ENCODE data around the gene SH3RF1. TPM values are rescaled to one million over a fixed set of nuclear protein-coding genes. Genes with fewer than 3 reads are reported as not detected.

SH3RF1 gene
- total and polyA plus RNA-seq, 7 donors: 8.2 to 20.8 (median 12.5) TPM

GRCh38 chr4:169151671-169152070, 119.1 kb downstream of the SH3RF1 start:
- H3K4me1 ChIP-seq: no peaks in the 10 kb centered on the region

GRCh38 chr4:169150806-169151205, 120.0 kb downstream of the SH3RF1 start:
- Histone ChIP-seq H3K36me3 (peaks cover 0 to 13% (median 1%) of the 10 kb centered on the region in 4 donors), H3K4me1 (no peaks in the 10 kb centered on the region), H3K27me3 (no peaks in the 10 kb centered on the region), H3K9me3 (no peaks in the 10 kb centered on the region), H3K27ac (no peak overlapping the region), H3K4me3 (no peak overlapping the region)
- WGBS, 2 donors: 96 to 98% methylated on average over 5 of the region's 5 CpGs
- intact Hi-C loops (cut with DNase I): no loop called here
- DNase-seq: no peak
- TF ChIP-seq CTCF (IDR thresholded peaks at IDR 0.05) (no peak), EP300 (IDR thresholded peaks at IDR 0.05) (no peak), POLR2AphosphoS5 (IDR thresholded peaks at IDR 0.05) (no peak), POLR2A (IDR thresholded peaks at IDR 0.05) (no peak)

More at GRCh38 chr4:169151671-169152070, 119.1 kb downstream of the SH3RF1 start:
- Histone ChIP-seq H3K27me3 (no peaks in the 10 kb centered on the region), H3K9me3 (no peaks in the 10 kb centered on the region), H3K4me3 (no peak overlapping the region), H3K36me3 (peaks cover 0 to 20% (median 4%) of the 10 kb centered on the region in 4 donors), H3K27ac (no peak overlapping the region)
- intact Hi-C loops (cut with DNase I): no loop called here
- WGBS, 2 donors: 86% methylated on average over 2 of the region's 2 CpGs
- TF ChIP-seq EP300 (IDR thresholded peaks at IDR 0.05): no peak
- TF ChIP-seq POLR2A (IDR thresholded peaks at IDR 0.05): no peak
- DNase-seq: no peak

GRCh38 chr4:169148885-169149284, 121.9 kb downstream of the SH3RF1 start:
- TF ChIP-seq CTCF (IDR thresholded peaks at IDR 0.05) (no peak), POLR2A (IDR thresholded peaks at IDR 0.05) (no peak), EP300 (IDR thresholded peaks at IDR 0.05) (no peak), POLR2AphosphoS5 (IDR thresholded peaks at IDR 0.05) (no peak)
- H3K4me3 ChIP-seq: no peak overlapping the region
- no peaks in the 10 kb centered on the region for H3K27me3 ChIP-seq
- no peak overlapping the region for H3K27ac ChIP-seq
- no peak for DNase-seq
- H3K4me1 ChIP-seq: no peaks in the 10 kb centered on the region
- H3K9me3 ChIP-seq: no peaks in the 10 kb centered on the region
- WGBS, 2 donors: 14 to 60% methylated on average over 4 of the region's 4 CpGs
- intact Hi-C loops (cut with DNase I): no loop called here
- H3K36me3 ChIP-seq: no peaks in the 10 kb centered on the region

- 67 to 82% methylated on average over 3 of the region's 3 CpGs for WGBS, 2 donors
- H3K27ac ChIP-seq: no peak overlapping the region
- no peaks in the 10 kb centered on the region for H3K36me3 ChIP-seq
- no peaks in the 10 kb centered on the region for H3K4me1 ChIP-seq
- H3K4me3 ChIP-seq: no peak overlapping the region
- intact Hi-C loops (cut with DNase I): no loop called here
- H3K27me3 ChIP-seq: no peaks in the 10 kb centered on the region
- no peak for TF ChIP-seq POLR2AphosphoS5 (IDR thresholded peaks at IDR 0.05)
- TF ChIP-seq EP300 (IDR thresholded peaks at IDR 0.05): no peak
- no peak for TF ChIP-seq POLR2A (IDR thresholded peaks at IDR 0.05)
- no peak for TF ChIP-seq CTCF (IDR thresholded peaks at IDR 0.05)
- no peak for DNase-seq
- no peaks in the 10 kb centered on the region for H3K9me3 ChIP-seq
These were observed 123.6 kb downstream of the SH3RF1 start for GRCh38 chr4:169147191-169147590.

GRCh38 chr4:169144061-169144600, 126.6 kb downstream of the SH3RF1 start:
- no peak for DNase-seq
- no peaks in the 10 kb centered on the region for H3K4me1 ChIP-seq
- no peaks in the 10 kb centered on the region for H3K27me3 ChIP-seq
- no peak for TF ChIP-seq CTCF (IDR thresholded peaks at IDR 0.05)
- TF ChIP-seq EP300 (IDR thresholded peaks at IDR 0.05): no peak
- no peak for TF ChIP-seq POLR2A (IDR thresholded peaks at IDR 0.05)
- no peak for TF ChIP-seq POLR2AphosphoS5 (IDR thresholded peaks at IDR 0.05)
- no peaks in the 10 kb centered on the region for H3K36me3 ChIP-seq
- H3K9me3 ChIP-seq: no peaks in the 10 kb centered on the region
- intact Hi-C loops (cut with DNase I): no loop called here
- H3K4me3 ChIP-seq: no peak overlapping the region
- H3K27ac ChIP-seq: no peak overlapping the region

Data from sigmoid colon (tissue), 7 donors.